Posterior vena cava (tissue), 2 donors: Measurements from ENCODE around the gene TCERG1L. TPM values are rescaled to one million over a fixed set of nuclear protein-coding genes. Genes with fewer than 3 reads are reported as not detected.

ENCODE experiments used
- DNase-seq: peaks from one replicate; pipeline ENCODE4 v3.0.0-alpha.2; 2020; ENCODE audit warnings: low spot score
- intact Hi-C, 2 donors: fragments of 100-400 bp; cut with DNase I; formaldehyde crosslinking; loops; one replicate each; pipeline versions ENCODE4 v1.14.1 to v1.14.2; 2022 to 2023
- total RNA-seq, 2 donors: library from RNA; stranded (reverse); fragmentation: NEBNext Ultra II Directional; extraction: Animal tissue kit (Norgen Biotek cat#: 25700); gene quantifications; one replicate each; pipeline ENCODE4 v1.2.1, GENCODE V29; 2021
- donor health status: DM: yes; HTN: yes; CAD: no.
- donor health status: DM: yes; HTN: yes; CAD: no.

TCERG1L gene
- total RNA-seq, 2 donors from 2014 or later: not detected

DNA sequence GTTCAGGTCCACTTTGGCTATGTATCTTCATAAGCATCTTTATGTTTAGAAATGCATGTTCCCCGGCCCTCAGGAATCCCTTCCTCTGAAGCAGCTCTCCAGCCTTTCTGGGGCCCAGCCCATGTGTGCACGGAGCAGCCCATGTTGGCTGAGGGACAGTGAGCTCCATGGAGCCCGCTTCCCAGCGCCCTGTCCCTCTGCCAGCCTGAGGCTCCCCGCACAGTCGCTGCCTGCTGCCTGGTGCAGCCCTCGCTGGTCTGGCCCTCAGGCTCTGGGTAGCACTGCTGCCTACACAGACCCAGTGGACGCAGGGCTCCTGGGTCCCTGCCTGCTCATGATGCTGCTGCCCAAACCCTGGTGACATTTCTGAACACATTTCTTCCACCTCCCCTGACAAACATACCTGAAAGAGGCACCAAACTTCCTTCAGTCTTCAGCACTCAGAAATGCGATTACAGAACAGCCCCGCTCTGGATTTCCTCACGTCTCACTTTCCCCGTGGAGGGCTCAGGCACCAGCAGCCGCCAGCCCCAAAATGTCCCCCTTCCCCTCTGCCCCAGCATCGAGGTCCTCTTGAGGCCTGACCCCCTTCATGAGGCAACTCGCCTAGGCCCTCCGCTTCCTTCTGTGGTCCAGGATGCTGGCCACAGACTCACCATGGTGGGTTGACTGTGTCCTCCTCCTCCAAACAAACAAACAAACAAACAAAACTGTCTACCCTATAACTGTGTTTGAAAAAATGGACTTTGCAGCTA lies 5.0 kb upstream of the TCERG1L start:
- intact Hi-C loops: no loop called here
- no peak for DNase-seq

DNA sequence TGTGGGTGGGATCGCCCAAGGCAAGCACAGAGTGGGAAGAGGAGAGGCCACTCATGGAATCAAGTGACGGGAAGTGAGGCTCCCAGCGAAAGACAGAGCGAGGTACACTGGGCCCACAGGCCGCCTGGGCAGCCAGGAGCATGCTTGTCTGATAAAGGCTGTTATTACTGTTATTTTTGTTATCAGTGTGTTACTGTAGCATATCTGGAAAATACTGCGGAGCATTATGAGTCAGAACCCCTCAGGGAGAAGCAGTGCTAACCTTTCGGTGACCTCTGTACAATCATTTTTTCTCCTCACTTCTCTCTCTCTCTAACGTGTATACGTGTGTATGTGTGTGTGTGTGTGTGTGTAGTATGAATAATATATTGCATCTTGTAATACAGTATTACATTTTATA lies 3.8 kb upstream of the TCERG1L start:
- intact Hi-C loops: no loop called here
- no peak for DNase-seq

DNA sequence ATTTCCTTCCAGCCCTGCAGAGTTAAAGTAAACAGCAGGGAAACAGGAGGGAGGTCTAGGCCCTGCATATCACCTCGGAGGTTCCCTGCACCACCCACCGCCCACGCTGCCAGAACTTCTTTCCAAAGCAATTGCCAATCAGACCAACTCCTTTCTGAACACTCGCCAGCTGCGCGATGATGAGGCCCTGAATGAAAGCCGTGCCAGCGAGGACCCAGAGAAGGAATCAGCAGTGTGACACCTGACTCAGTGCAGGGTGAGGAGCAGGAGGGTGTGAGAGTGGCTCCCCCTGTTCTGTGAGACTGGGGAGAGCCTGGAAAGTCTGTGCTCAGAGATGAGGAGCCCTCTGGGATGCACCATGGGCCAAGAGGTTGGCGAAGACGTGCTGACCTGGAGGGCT lies 3.3 kb upstream of the TCERG1L start:
- intact Hi-C loops: no loop called here
- DNase-seq: no peak

- DNase-seq: no peak
- intact Hi-C loops: no loop called here
These were observed 2.6 kb upstream of the TCERG1L start for GRCh38 chr10:131314148-131314547.

DNA sequence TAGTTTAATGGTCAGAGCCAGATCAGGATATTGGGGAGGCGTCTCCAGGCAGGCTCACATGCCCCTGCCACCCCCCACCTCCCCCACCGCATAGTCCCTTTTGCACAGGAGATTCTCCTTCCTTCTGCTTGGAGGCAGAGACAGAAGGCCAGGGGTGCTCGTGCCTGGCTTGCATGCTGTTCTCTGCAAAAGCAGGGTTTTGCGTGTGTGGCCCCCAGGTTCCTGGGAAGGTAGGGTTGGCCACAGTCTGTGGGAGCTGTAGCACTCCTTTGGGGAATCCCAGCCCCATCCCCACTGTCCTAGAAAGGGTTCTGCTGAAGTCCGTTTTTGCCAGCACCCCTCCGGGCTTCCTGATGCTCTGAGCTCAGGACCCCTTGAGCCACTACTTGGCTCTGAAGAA lies 1.9 kb upstream of the TCERG1L start:
- intact Hi-C loops: no loop called here
- DNase-seq: no peak

DNA sequence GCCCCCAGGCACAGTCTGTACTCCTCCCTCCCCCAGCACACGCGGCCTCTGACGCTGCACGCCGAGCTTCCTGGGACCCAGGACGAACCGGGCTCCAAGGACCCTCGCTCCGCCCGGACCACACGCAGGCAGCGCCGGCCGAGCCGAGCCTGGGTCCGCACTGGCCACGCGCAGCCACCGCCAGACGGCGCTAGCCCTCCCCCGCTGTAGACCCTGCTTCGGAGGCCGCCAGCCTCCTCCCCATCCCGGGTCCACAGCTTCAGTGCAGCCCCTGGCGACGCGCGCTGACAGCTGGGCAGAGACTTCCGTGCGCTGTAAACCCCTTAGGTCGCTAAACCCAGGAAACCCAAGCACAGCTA lies 936 bp upstream of the TCERG1L start:
- DNase-seq: no peak
- intact Hi-C loops: no loop called here

GRCh38 chr10:131311402-131311660 lies 190 bp downstream of the TCERG1L start:
- intact Hi-C loops: no loop called here

DNA sequence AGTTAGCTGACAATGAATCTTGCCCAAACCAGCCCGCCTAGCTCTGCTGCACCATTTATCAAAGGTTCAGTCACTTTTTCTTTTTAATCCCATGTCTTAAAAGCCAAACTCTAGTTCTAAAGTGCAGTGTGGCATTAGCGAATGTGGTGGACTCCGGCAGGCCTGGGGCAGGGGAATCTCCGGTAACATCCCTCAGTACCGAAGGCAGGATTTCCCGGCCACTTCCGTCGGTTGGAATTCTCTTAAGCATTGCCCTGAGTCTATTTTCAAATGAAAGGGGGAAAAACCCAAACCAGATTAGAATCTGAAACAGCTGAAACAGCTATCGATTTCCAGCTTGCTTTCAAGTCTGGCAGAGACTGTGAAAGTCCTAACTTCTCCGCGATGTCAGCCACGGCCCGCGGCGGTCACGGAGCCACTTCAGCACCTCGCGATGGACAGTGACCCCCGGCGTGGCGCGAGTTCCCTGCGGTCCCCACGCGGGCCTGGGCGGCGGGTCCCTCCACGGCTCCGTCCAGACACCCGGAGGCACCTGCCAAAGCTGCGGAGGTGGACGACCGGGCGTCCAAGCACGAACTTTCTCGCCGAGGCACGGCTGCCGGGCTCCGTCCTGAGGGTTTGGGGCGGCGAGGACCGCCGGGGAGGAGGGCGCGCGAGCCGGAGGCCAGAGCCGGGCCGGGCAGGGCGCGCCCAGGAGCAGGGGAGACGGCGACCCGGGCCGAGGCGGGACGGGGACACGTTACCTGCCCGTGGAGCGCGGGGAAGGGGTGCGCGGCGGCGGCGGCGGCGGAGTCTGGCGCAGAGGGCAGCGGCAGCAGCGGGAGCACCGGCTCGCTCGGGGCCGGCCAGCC lies 745 bp downstream of the TCERG1L start:
- intact Hi-C loops: no loop called here
- DNase-seq: no peak

More at GRCh38 chr10:131311402-131311660, 190 bp downstream of the TCERG1L start:
- no peak for DNase-seq

GRCh38 chr10:131310142-131310541 lies 1.4 kb downstream of the TCERG1L start:
- DNase-seq: no peak
- intact Hi-C loops: no loop called here

GRCh38 chr10:131300508-131300907 lies 11.0 kb downstream of the TCERG1L start:
- DNase-seq: no peak
- intact Hi-C loops: no loop called here

DNA sequence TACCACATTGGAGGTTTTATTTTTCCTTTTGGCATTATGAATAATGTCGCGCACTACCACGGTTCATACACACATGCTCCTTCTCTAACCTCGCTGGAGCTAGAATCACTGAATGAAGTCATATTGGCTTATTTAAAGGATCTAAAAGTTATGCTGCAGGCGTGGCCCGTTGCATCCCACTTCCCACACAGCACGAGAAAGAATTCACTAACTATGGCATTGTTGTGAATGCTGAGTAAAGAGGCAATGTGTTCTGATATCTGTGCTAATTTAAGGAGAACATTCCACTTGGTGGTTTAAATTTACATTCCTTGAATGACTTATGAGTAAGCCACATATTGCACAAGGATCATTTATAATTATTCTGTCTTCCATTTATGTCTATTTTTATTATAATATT lies 20.7 kb downstream of the TCERG1L start:
- DNase-seq: no peak
- intact Hi-C loops: no loop called here

- intact Hi-C loops: no loop called here
- DNase-seq: no peak
These were observed 22.9 kb downstream of the TCERG1L start for GRCh38 chr10:131288648-131289047.

DNA sequence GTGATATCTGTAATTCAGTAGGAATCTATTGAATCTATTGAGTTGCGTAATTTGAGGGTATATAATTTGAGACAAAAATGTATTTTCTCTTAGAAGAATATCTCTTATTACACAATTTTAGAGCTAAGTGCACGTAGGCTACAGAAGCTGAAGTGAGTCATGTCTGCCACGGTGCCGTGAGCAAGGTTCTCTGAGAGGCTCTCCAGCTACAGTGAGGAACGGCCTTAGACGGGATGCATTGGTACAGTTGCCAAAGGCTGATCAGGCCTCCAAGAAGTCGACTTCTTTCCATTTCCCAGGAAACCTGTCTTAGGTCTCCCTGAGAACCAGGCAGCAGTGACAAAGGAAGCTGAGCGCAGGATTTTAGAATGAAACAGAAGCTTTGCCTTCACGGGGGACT lies 28.6 kb downstream of the TCERG1L start:
- intact Hi-C loops: no loop called here
- DNase-seq: no peak

DNA sequence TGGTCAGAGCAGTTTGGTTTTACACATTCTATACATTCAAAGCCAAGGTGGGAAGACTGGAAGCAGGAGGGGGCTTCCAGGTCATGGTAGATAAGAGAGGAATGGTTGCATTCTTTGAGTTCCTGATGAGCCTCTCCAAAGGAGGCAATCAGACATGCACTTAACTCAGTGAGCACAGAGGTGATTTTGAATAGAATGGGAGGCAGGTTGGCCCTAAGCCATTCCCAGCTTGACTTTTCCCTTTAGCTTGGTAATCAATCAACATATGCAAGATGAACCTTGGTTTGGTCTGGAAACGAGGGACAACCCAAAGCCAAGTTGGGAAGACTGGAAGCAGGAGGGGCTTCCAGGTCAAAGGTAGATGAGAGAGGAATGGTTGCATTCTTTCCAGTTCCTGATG lies 31.4 kb downstream of the TCERG1L start:
- intact Hi-C loops: no loop called here
- DNase-seq: no peak

DNA sequence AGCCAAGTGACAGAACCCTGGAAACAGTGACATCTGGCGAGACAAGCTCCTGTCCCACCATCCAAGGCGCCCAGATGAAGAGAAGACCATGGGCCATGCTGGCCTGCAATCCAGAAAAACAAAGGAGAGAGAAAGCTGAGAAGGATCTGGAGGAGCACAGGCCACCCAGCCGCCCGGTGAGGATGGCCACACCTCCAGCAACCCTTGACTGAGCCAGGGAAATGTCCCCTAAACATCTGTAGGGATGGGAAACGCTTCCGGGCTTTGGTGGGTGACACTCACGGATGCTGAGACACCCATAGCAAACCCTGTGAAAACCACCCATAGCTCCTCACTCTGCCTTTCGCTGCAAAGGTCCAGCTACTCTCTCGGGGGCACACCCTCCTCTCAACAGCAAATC lies 32.0 kb downstream of the TCERG1L start:
- intact Hi-C loops: no loop called here
- no peak for DNase-seq

DNA sequence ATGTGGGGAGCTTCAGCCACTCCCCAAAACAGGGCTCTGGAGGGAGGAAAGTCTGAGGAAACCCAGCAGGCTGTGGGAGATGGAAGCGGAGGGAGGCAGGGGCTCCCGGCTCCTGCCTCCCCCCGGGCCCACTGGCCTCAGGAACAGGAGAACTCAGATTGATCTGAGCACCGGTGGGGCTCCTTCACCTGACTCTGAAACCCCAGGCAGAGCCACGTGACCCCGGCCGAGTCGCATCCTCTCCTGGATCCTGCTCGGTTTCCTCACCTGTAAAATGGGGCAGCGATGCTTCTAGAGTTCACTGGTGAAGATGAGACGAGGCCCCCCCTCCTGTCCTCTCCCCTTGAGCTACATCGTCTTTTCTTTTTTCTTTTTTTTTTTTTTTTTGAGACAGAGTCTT lies 33.6 kb downstream of the TCERG1L start:
- DNase-seq: peak; percentile 70
- intact Hi-C loops: no loop called here

- DNase-seq: no peak
- intact Hi-C loops: no loop called here
These were observed 34.2 kb downstream of the TCERG1L start for GRCh38 chr10:131277278-131277677.

- no peak for DNase-seq
These were observed 35.8 kb downstream of the TCERG1L start for GRCh38 chr10:131275691-131276090.

GRCh38 chr10:131274883-131275282 lies 36.6 kb downstream of the TCERG1L start:
- peak; percentile 66 for DNase-seq
- intact Hi-C loops: no loop called here

More at GRCh38 chr10:131275691-131276090, 35.8 kb downstream of the TCERG1L start:
- intact Hi-C loops: no loop called here

- no peak for DNase-seq
- intact Hi-C loops: no loop called here
These were observed 37.2 kb downstream of the TCERG1L start for GRCh38 chr10:131274133-131274880.
